ENCODE results near the gene PUDP.

Gene PUDP

GRCh38 chrX:7146703-7147412, 1.1 kb downstream of the PUDP start:
- DNase-seq (ENCODE audit: low spot score) (no peak), FAIRE-seq (no peak)

GRCh38 chrX:7146020-7146702, 1.8 kb downstream of the PUDP start:
- no peak for FAIRE-seq
- no peak for DNase-seq (ENCODE audit: low spot score)

GRCh38 chrX:7145454-7145853, 2.5 kb downstream of the PUDP start:
- DNase-seq (ENCODE audit: low spot score) (no peak), FAIRE-seq (peak; percentile 54)

- DNase-seq (ENCODE audit: low spot score) (no peak), FAIRE-seq (peak; percentile 43)
Measured at GRCh38 chrX:7143941-7144525, 3.9 kb downstream of the PUDP start.

GRCh38 chrX:7143076-7143475, 4.9 kb downstream of the PUDP start:
- no peak for DNase-seq (ENCODE audit: low spot score)
- no peak for FAIRE-seq

GRCh38 chrX:7139202-7140081, 8.5 kb downstream of the PUDP start:
- no peak for FAIRE-seq
- DNase-seq (ENCODE audit: low spot score) = no peak

GRCh38 chrX:7134981-7135380, 13.0 kb downstream of the PUDP start:
- no peak for DNase-seq (ENCODE audit: low spot score)
- FAIRE-seq = no peak

GRCh38 chrX:7133050-7133440, 14.9 kb downstream of the PUDP start:
- DNase-seq (ENCODE audit: low spot score) = no peak
- no peak for FAIRE-seq

GRCh38 chrX:7132335-7133049, 15.5 kb downstream of the PUDP start:
- peak; percentile 35 for DNase-seq (ENCODE audit: low spot score)
- FAIRE-seq = peak; percentile 32

GRCh38 chrX:7131621-7132020, 16.3 kb downstream of the PUDP start:
- no peak for FAIRE-seq

GRCh38 chrX:7127056-7127455, 20.9 kb downstream of the PUDP start:
- no peak for DNase-seq (ENCODE audit: low spot score)
- no peak for FAIRE-seq

More at GRCh38 chrX:7131621-7132020, 16.3 kb downstream of the PUDP start:
- DNase-seq (ENCODE audit: low spot score) = no peak

- FAIRE-seq = no peak
- DNase-seq (ENCODE audit: low spot score) = no peak
Measured at GRCh38 chrX:7120878-7121219, 27.1 kb downstream of the PUDP start.

GRCh38 chrX:7119950-7120877, 27.7 kb downstream of the PUDP start:
- DNase-seq (ENCODE audit: low spot score) (no peak), FAIRE-seq (no peak)

- DNase-seq (ENCODE audit: low spot score) = no peak
- no peak for FAIRE-seq
Measured at GRCh38 chrX:7117587-7117986, 30.4 kb downstream of the PUDP start.

- FAIRE-seq = no peak
- no peak for DNase-seq (ENCODE audit: low spot score)
Measured at GRCh38 chrX:7116081-7116480, 31.9 kb downstream of the PUDP start.

- DNase-seq (ENCODE audit: low spot score) = no peak
- FAIRE-seq = no peak
Measured at GRCh38 chrX:7115557-7115956, 32.4 kb downstream of the PUDP start.

- DNase-seq (ENCODE audit: low spot score) = no peak
- FAIRE-seq = no peak
Measured at GRCh38 chrX:7112071-7112470, 35.9 kb downstream of the PUDP start.

GRCh38 chrX:7111518-7111917, 36.4 kb downstream of the PUDP start:
- no peak for DNase-seq (ENCODE audit: low spot score)
- no peak for FAIRE-seq

GRCh38 chrX:7110821-7111276, 37.1 kb downstream of the PUDP start:
- DNase-seq (ENCODE audit: low spot score) (peak; percentile 22), FAIRE-seq (peak; percentile 62)

All from RCC 7860 (cell line).